ENCODE data around the gene CNTN5.

Gene CNTN5

GRCh38 chr11:99160447-99160846 lies 139.7 kb downstream of the CNTN5 start:
- in situ Hi-C loops (cut with MboI; ENCODE audit: low pct_unique_long_range_greater_than_20kb, low sequenced_read_pairs) = no loop called here
- DNase-seq = no peak

GRCh38 chr11:99162819-99163218 lies 142.1 kb downstream of the CNTN5 start:
- in situ Hi-C loops (cut with MboI; ENCODE audit: low pct_unique_long_range_greater_than_20kb, low sequenced_read_pairs) = no loop called here
- no peak for DNase-seq

GRCh38 chr11:99170591-99170990 lies 149.8 kb downstream of the CNTN5 start:
- in situ Hi-C loops (cut with MboI; ENCODE audit: low pct_unique_long_range_greater_than_20kb, low sequenced_read_pairs) = no loop called here
- DNase-seq = no peak

GRCh38 chr11:99171330-99171729 lies 150.6 kb downstream of the CNTN5 start:
- in situ Hi-C loops (cut with MboI; ENCODE audit: low pct_unique_long_range_greater_than_20kb, low sequenced_read_pairs) = no loop called here
- no peak for DNase-seq

- in situ Hi-C loops (cut with MboI; ENCODE audit: low pct_unique_long_range_greater_than_20kb, low sequenced_read_pairs) = no loop called here
- DNase-seq = no peak
Measured at GRCh38 chr11:99176430-99176829, 155.7 kb downstream of the CNTN5 start.

- no peak for DNase-seq
- in situ Hi-C loops (cut with MboI; ENCODE audit: low pct_unique_long_range_greater_than_20kb, low sequenced_read_pairs) = no loop called here
Measured at GRCh38 chr11:99177446-99177845, 156.7 kb downstream of the CNTN5 start.

- in situ Hi-C loops (cut with MboI; ENCODE audit: low pct_unique_long_range_greater_than_20kb, low sequenced_read_pairs) = no loop called here
- DNase-seq = no peak
Measured at GRCh38 chr11:99184146-99184545, 163.4 kb downstream of the CNTN5 start.

GRCh38 chr11:99188221-99188620 lies 167.5 kb downstream of the CNTN5 start:
- in situ Hi-C loops (cut with MboI; ENCODE audit: low pct_unique_long_range_greater_than_20kb, low sequenced_read_pairs) = no loop called here
- no peak for DNase-seq

GRCh38 chr11:99192716-99193115 lies 172.0 kb downstream of the CNTN5 start:
- in situ Hi-C loops (cut with MboI; ENCODE audit: low pct_unique_long_range_greater_than_20kb, low sequenced_read_pairs) = no loop called here
- no peak for DNase-seq

GRCh38 chr11:99197477-99197876 lies 176.7 kb downstream of the CNTN5 start:
- DNase-seq = no peak
- in situ Hi-C loops (cut with MboI; ENCODE audit: low pct_unique_long_range_greater_than_20kb, low sequenced_read_pairs) = no loop called here

GRCh38 chr11:99198215-99198614 lies 177.5 kb downstream of the CNTN5 start:
- no peak for DNase-seq
- in situ Hi-C loops (cut with MboI; ENCODE audit: low pct_unique_long_range_greater_than_20kb, low sequenced_read_pairs) = no loop called here

GRCh38 chr11:99199341-99199740 lies 178.6 kb downstream of the CNTN5 start:
- DNase-seq = no peak
- in situ Hi-C loops (cut with MboI; ENCODE audit: low pct_unique_long_range_greater_than_20kb, low sequenced_read_pairs) = no loop called here

- in situ Hi-C loops (cut with MboI; ENCODE audit: low pct_unique_long_range_greater_than_20kb, low sequenced_read_pairs) = no loop called here
Measured at GRCh38 chr11:99200720-99201119, 180.0 kb downstream of the CNTN5 start.

GRCh38 chr11:99208813-99209212 lies 188.1 kb downstream of the CNTN5 start:
- no peak for DNase-seq
- in situ Hi-C loops (cut with MboI; ENCODE audit: low pct_unique_long_range_greater_than_20kb, low sequenced_read_pairs) = no loop called here

More at GRCh38 chr11:99200720-99201119, 180.0 kb downstream of the CNTN5 start:
- DNase-seq = no peak

GRCh38 chr11:99229544-99229943 lies 208.8 kb downstream of the CNTN5 start:
- in situ Hi-C loops (cut with MboI; ENCODE audit: low pct_unique_long_range_greater_than_20kb, low sequenced_read_pairs) = no loop called here

GRCh38 chr11:99234534-99234933 lies 213.8 kb downstream of the CNTN5 start:
- in situ Hi-C loops (cut with MboI; ENCODE audit: low pct_unique_long_range_greater_than_20kb, low sequenced_read_pairs) = no loop called here
- no peak for DNase-seq

More at GRCh38 chr11:99229544-99229943, 208.8 kb downstream of the CNTN5 start:
- DNase-seq = no peak

- in situ Hi-C loops (cut with MboI; ENCODE audit: low pct_unique_long_range_greater_than_20kb, low sequenced_read_pairs) = no loop called here
- no peak for DNase-seq
Measured at GRCh38 chr11:99238401-99238800, 217.7 kb downstream of the CNTN5 start.

GRCh38 chr11:99240192-99241030 lies 219.7 kb downstream of the CNTN5 start:
- no peak for DNase-seq
- in situ Hi-C loops (cut with MboI; ENCODE audit: low pct_unique_long_range_greater_than_20kb, low sequenced_read_pairs) = no loop called here

GRCh38 chr11:99241066-99241465 lies 220.3 kb downstream of the CNTN5 start:
- no peak for DNase-seq
- in situ Hi-C loops (cut with MboI; ENCODE audit: low pct_unique_long_range_greater_than_20kb, low sequenced_read_pairs) = no loop called here

GRCh38 chr11:99244613-99245012 lies 223.9 kb downstream of the CNTN5 start:
- in situ Hi-C loops (cut with MboI; ENCODE audit: low pct_unique_long_range_greater_than_20kb, low sequenced_read_pairs) = no loop called here
- no peak for DNase-seq

GRCh38 chr11:99246199-99246598 lies 225.4 kb downstream of the CNTN5 start:
- no peak for DNase-seq
- in situ Hi-C loops (cut with MboI; ENCODE audit: low pct_unique_long_range_greater_than_20kb, low sequenced_read_pairs) = no loop called here

All from KBM-7 (cell line).